Liver (tissue), 3 donors: Measurements from ENCODE around the gene DNAJC7.

ENCODE experiments used
- CTCF ChIP-seq: fragments of 150-350 bp; IDR thresholded peaks from 2 replicates; pipeline ENCODE4 v1.5.1; 2017; ENCODE audit warnings: improper control_type of control experiment, low read depth, low read length; ENCODE audit not compliant: missing input control
- EGR1 ChIP-seq, 2 donors: IDR thresholded peaks; 2 replicates each; pipeline ENCODE4 v1.6.1; 2016 to 2018; ENCODE audit warnings: antibody characterized with exemption in 2 of 2, low read depth in 2 of 2
- GABPA ChIP-seq, 2 donors: IDR thresholded peaks in 1 of 2; conservative IDR thresholded peaks in 1 of 2; 2 replicates each; pipeline ENCODE4 v1.6.1; 2016; ENCODE audit warnings: antibody characterized with exemption in 2 of 2, mild to moderate bottlenecking in 1 of 2, moderate library complexity in 1 of 2
- JUND ChIP-seq, 2 donors: IDR thresholded peaks; 2 replicates each; pipeline ENCODE4 v1.6.1; 2016; ENCODE audit warnings: antibody characterized with exemption in 2 of 2
- NR2F2 ChIP-seq: IDR thresholded peaks from 2 replicates; pipeline ENCODE4 v1.6.1; 2016; ENCODE audit warnings: antibody characterized with exemption
- RAD21 ChIP-seq, 2 donors: IDR thresholded peaks; 2 replicates each; pipeline ENCODE4 v1.6.1; 2016; ENCODE audit warnings: antibody characterized with exemption in 2 of 2, mild to moderate bottlenecking in 2 of 2
- REST ChIP-seq: IDR thresholded peaks from 2 replicates; pipeline ENCODE4 v1.6.1; 2016; ENCODE audit warnings: antibody characterized with exemption, mild to moderate bottlenecking
- SP1 ChIP-seq: IDR thresholded peaks from 2 replicates; pipeline ENCODE4 v1.6.1; 2018; ENCODE audit warnings: antibody characterized with exemption, mild to moderate bottlenecking
- ZBTB33 ChIP-seq: IDR thresholded peaks from 2 replicates; pipeline ENCODE4 v1.6.1; 2016; ENCODE audit warnings: antibody characterized with exemption
- donor health status: healthy.
- donor health status: healthy.

DNA sequence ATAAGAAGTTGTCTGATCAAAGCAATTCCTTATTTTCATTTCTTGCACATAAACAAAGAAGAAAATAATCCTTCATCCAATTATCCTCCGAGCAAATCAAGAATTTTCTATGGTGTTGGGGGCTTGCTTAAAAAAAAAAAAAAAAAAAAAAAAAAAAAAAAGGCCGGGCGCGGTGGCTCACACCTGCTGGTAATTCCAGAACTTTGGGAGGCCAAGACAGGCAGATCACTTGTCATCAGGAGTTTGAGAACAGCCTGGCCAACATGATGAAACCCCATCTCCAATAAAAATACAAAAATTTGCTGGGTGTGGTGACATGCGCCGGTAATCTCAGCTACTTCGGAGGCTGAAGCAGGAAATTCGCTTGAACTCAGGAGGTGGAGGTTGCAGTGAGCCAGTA, 31.3 kb downstream of the DNAJC7 start:
- TF ChIP-seq CTCF (no peak), SP1 (no peak), JUND (IDR thresholded peaks at IDR 0.05) (no peak), RAD21 (IDR thresholded peaks at IDR 0.05) (no peak), REST (no peak), ZBTB33 (no peak), GABPA (IDR thresholded peaks at IDR 0.05 in 1 of 2, conservative IDR thresholded peaks at IDR 0.05 in 1 of 2) (no peak), NR2F2 (no peak), EGR1 (IDR thresholded peaks at IDR 0.05; ENCODE audit: low read depth in 2 of 2) (no peak)
